Measurements from ENCODE around the gene CAMSAP2.

CAMSAP2 gene

GRCh38 chr1:200738327-200738948, at the start of gene CAMSAP2:
Gene CAMSAP2, plus strand, starts transcription at chr1:200738893. Its CDS starts 935 bp downstream, at chr1:200739828.
- Histone ChIP-seq H3K36me3 (ENCODE audit: control insufficient read depth, insufficient read depth, low read length) (no peaks in the 10 kb centered on the region), H3K4me3 (replicated peaks; ENCODE audit: low read depth, low read length) (peak within 1 kb of the TSS; percentile 93), H3K27me3 (replicated peaks; ENCODE audit: control insufficient read depth, insufficient read depth, low read length) (no peaks in the 10 kb centered on the region)
- TF ChIP-seq CTCF (IDR thresholded peaks at IDR 0.05; ENCODE audit: insufficient read depth, low read length, poor library complexity, severe bottlenecking): no peak
- DNase-seq (ENCODE audit: extremely low read depth, insufficient read length): no peak

GRCh38 chr1:200692316-200692715, 46.4 kb upstream of the CAMSAP2 start:
- DNase-seq (ENCODE audit: extremely low read depth, insufficient read length): no peak

GRCh38 chr1:200693327-200693726, 45.4 kb upstream of the CAMSAP2 start:
- Histone ChIP-seq H3K27me3 (replicated peaks; ENCODE audit: control insufficient read depth, insufficient read depth, low read length) (no peaks in the 10 kb centered on the region), H3K36me3 (ENCODE audit: control insufficient read depth, insufficient read depth, low read length) (no peaks in the 10 kb centered on the region), H3K4me3 (replicated peaks; ENCODE audit: low read depth, low read length) (no peak overlapping the region)
- no peak for TF ChIP-seq CTCF (IDR thresholded peaks at IDR 0.05; ENCODE audit: insufficient read depth, low read length, poor library complexity, severe bottlenecking)
- no peak for DNase-seq (ENCODE audit: extremely low read depth, insufficient read length)

More at GRCh38 chr1:200692316-200692715, 46.4 kb upstream of the CAMSAP2 start:
- H3K36me3 ChIP-seq (ENCODE audit: control insufficient read depth, insufficient read depth, low read length): no peaks in the 10 kb centered on the region
- H3K4me3 ChIP-seq (replicated peaks; ENCODE audit: low read depth, low read length): no peak overlapping the region
- no peak for TF ChIP-seq CTCF (IDR thresholded peaks at IDR 0.05; ENCODE audit: insufficient read depth, low read length, poor library complexity, severe bottlenecking)
- H3K27me3 ChIP-seq (replicated peaks; ENCODE audit: control insufficient read depth, insufficient read depth, low read length): no peaks in the 10 kb centered on the region

GRCh38 chr1:200694738-200695137, 44.0 kb upstream of the CAMSAP2 start:
- H3K4me3 ChIP-seq (replicated peaks; ENCODE audit: low read depth, low read length): no peak overlapping the region
- no peaks in the 10 kb centered on the region for H3K27me3 ChIP-seq (replicated peaks; ENCODE audit: control insufficient read depth, insufficient read depth, low read length)
- no peak for DNase-seq (ENCODE audit: extremely low read depth, insufficient read length)
- no peaks in the 10 kb centered on the region for H3K36me3 ChIP-seq (ENCODE audit: control insufficient read depth, insufficient read depth, low read length)
- TF ChIP-seq CTCF (IDR thresholded peaks at IDR 0.05; ENCODE audit: insufficient read depth, low read length, poor library complexity, severe bottlenecking): no peak

- Histone ChIP-seq H3K27me3 (replicated peaks; ENCODE audit: control insufficient read depth, insufficient read depth, low read length) (no peaks in the 10 kb centered on the region), H3K36me3 (ENCODE audit: control insufficient read depth, insufficient read depth, low read length) (no peaks in the 10 kb centered on the region), H3K4me3 (replicated peaks; ENCODE audit: low read depth, low read length) (no peak overlapping the region)
- TF ChIP-seq CTCF (IDR thresholded peaks at IDR 0.05; ENCODE audit: insufficient read depth, low read length, poor library complexity, severe bottlenecking): no peak
- no peak for DNase-seq (ENCODE audit: extremely low read depth, insufficient read length)
Observed at GRCh38 chr1:200699871-200700270, 38.8 kb upstream of the CAMSAP2 start.
